ENCODE data around the gene FBXO34. TPM values are rescaled to one million over a fixed set of nuclear protein-coding genes. Genes with fewer than 3 reads are reported as not detected.

FBXO34 gene
- total RNA-seq, 2 donors from 2014 or later = 16.3 to 30.1 TPM

GRCh38 chr14:55281316-55281839, 10.2 kb downstream of the FBXO34 start:
- no peaks in the 10 kb centered on the region for H3K9me3 Mint-ChIP-seq
- H3K27me3 Mint-ChIP-seq = no peaks in the 10 kb centered on the region
- H3K4me1 Mint-ChIP-seq = peaks cover 25% of the 10 kb centered on the region
- no peak overlapping the region for H3K4me3 Mint-ChIP-seq
- no peak overlapping the region for H3K27ac Mint-ChIP-seq
- ATAC-seq (replicated peaks) = no peak
- peaks cover 14% of the 10 kb centered on the region for H3K36me3 Mint-ChIP-seq (ENCODE audit: low read depth)

DNA sequence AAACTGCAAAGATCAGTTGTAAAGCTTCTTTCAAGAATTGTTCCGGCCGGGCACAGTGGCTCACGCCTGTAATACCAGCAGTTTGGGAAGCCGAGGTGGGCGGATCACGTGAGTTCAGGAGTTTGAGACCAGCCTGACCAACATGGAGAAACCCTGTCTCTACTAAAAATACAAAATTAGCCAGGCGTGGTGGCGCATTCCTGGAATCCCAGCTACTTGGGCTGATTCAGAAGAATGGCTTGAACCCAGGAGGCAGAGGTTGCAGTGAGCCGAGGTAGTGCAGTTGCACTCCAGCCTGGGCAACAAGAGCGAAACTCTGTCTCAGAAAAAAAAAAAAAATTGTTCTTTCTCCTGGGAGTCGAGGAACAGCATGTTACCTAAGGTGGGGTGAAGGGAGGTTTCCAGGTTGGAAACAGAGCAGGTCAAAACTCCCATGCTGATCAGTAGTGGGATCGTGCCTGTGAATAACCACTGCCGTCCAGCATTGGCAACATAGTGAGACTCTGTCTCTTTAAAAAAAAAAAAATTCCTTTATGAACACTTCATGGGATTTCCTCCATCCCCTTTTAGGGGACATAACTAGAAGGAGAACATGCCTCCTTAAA, 13.9 kb downstream of the FBXO34 start:
- Mint-ChIP-seq H3K27ac (no peak overlapping the region), H3K9me3 (no peaks in the 10 kb centered on the region), H3K4me1 (peaks cover 4% of the 10 kb centered on the region), H3K36me3 (ENCODE audit: low read depth) (peaks cover 14% of the 10 kb centered on the region), H3K4me3 (no peak overlapping the region), H3K27me3 (no peaks in the 10 kb centered on the region)
- no peak for ATAC-seq (replicated peaks)

DNA sequence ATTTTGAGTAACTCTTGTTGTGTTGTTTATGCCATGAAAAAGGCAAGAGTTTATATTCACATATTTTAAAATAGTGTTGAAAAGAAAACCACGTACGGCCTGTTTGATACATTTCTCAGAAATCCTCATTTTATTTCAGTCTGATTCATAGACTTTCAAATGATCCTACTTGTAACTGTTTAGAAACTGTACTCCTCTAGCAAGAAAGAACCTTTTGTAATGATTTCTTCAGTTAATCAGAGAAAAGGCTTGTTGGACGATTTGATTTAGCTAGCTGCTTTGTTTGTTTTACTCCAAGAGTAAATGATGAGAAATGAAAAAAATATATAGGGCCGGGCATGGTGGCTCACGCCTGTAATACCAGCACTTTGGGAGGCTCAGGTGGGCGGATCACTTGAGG, 17.2 kb downstream of the FBXO34 start:
- peak; percentile 68 for ATAC-seq (replicated peaks)
- Mint-ChIP-seq H3K4me1 (no peaks in the 10 kb centered on the region), H3K27ac (peak overlapping the region; percentile 24), H3K27me3 (no peaks in the 10 kb centered on the region), H3K9me3 (no peaks in the 10 kb centered on the region), H3K4me3 (peak overlapping the region; percentile 40), H3K36me3 (ENCODE audit: low read depth) (peaks cover 8% of the 10 kb centered on the region)

DNA sequence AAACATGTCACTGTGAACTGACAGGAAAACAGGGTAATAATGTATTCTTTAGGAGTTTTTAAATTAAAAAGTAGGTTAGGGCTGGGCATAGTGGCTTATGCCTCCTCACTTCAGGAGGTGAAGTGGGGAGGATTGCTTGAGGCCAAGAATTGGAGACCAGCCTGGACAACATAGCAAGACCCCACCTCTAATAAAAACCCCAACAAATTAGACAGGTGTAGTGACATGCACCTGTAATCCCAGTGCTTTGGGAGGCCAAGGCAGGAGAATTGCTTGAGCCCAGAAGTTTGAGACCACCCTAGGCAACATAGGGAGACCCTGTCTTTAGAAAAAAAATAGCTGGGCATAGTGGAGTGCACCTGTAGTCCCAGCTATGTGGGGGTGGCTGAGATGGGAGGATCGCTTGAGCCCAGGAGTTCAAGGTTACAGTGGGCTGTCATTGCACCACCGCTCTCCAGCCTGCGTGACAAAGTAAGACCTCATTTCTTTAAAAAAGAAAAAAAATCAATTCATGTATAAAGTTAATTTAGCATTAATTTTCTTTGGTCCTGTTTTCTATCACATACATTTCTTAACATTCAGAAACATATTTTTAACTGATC, 20.4 kb downstream of the FBXO34 start:
- no peaks in the 10 kb centered on the region for H3K27me3 Mint-ChIP-seq
- no peaks in the 10 kb centered on the region for H3K9me3 Mint-ChIP-seq
- no peaks in the 10 kb centered on the region for H3K36me3 Mint-ChIP-seq (ENCODE audit: low read depth)
- no peak overlapping the region for H3K27ac Mint-ChIP-seq
- H3K4me1 Mint-ChIP-seq = no peaks in the 10 kb centered on the region
- H3K4me3 Mint-ChIP-seq = no peak overlapping the region
- ATAC-seq (replicated peaks) = no peak

DNA sequence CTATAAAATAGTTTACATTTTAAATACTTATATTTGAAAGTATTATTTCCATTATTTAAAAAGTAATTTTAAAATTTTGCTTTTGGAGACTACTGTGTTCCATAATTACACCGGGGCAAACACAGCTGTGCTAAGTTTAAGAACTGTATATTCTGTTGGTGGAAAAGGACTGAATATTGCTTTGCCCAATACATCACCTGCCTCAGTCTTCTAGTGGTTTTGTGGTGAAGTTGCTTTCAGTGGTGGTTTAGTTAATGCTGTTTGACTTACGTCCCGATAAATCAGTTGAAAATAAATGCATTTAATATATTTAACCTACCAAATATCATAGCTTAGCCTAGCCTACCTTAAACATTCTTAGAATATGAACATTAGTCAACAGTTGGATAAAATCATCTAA, 23.4 kb downstream of the FBXO34 start:
- no peak overlapping the region for H3K27ac Mint-ChIP-seq
- H3K36me3 Mint-ChIP-seq (ENCODE audit: low read depth) = peaks cover 18% of the 10 kb centered on the region
- H3K4me3 Mint-ChIP-seq = no peak overlapping the region
- no peaks in the 10 kb centered on the region for H3K9me3 Mint-ChIP-seq
- H3K4me1 Mint-ChIP-seq = peaks cover 14% of the 10 kb centered on the region
- no peaks in the 10 kb centered on the region for H3K27me3 Mint-ChIP-seq
- ATAC-seq (replicated peaks) = no peak

GRCh38 chr14:55297611-55298499, 26.6 kb downstream of the FBXO34 start:
- Mint-ChIP-seq H3K36me3 (ENCODE audit: low read depth) (peaks cover 25% of the 10 kb centered on the region), H3K27me3 (no peaks in the 10 kb centered on the region), H3K4me1 (peaks cover 24% of the 10 kb centered on the region), H3K27ac (peak overlapping the region; percentile 28), H3K4me3 (peak overlapping the region; percentile 58), H3K9me3 (no peaks in the 10 kb centered on the region)
- ATAC-seq (replicated peaks) = peak; percentile 75

DNA sequence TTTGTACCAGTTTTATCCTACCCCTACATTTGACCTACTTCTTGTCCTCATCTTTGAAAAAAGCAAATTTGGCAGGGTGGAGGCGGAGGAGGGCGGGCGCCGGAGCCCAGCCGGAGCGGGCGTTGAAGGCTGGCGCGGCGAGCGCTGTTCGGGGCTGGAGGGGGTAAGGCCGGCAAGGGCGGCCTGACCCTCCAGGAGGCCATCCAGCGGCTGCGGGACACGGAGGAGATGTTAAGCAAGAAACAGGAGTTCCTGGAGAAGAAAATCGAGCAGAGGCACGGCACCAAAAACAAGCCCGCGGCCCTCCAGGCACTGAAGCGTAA, 27.2 kb downstream of the FBXO34 start:
- H3K27ac Mint-ChIP-seq = peak overlapping the region; percentile 28

GRCh38 chr14:55301437-55302121, 30.4 kb downstream of the FBXO34 start:
- Mint-ChIP-seq H3K9me3 (no peaks in the 10 kb centered on the region), H3K4me3 (peak overlapping the region; percentile 4), H3K4me1 (peaks cover 36% of the 10 kb centered on the region), H3K27ac (no peak overlapping the region), H3K36me3 (ENCODE audit: low read depth) (peaks cover 25% of the 10 kb centered on the region), H3K27me3 (no peaks in the 10 kb centered on the region)
- ATAC-seq (replicated peaks) = peak; percentile 94

More for the DNA sequence above, 27.2 kb downstream of the FBXO34 start:
- peaks cover 25% of the 10 kb centered on the region for H3K4me1 Mint-ChIP-seq
- peak overlapping the region; percentile 58 for H3K4me3 Mint-ChIP-seq
- no peaks in the 10 kb centered on the region for H3K9me3 Mint-ChIP-seq
- no peak for ATAC-seq (replicated peaks)
- peaks cover 25% of the 10 kb centered on the region for H3K36me3 Mint-ChIP-seq (ENCODE audit: low read depth)
- no peaks in the 10 kb centered on the region for H3K27me3 Mint-ChIP-seq

DNA sequence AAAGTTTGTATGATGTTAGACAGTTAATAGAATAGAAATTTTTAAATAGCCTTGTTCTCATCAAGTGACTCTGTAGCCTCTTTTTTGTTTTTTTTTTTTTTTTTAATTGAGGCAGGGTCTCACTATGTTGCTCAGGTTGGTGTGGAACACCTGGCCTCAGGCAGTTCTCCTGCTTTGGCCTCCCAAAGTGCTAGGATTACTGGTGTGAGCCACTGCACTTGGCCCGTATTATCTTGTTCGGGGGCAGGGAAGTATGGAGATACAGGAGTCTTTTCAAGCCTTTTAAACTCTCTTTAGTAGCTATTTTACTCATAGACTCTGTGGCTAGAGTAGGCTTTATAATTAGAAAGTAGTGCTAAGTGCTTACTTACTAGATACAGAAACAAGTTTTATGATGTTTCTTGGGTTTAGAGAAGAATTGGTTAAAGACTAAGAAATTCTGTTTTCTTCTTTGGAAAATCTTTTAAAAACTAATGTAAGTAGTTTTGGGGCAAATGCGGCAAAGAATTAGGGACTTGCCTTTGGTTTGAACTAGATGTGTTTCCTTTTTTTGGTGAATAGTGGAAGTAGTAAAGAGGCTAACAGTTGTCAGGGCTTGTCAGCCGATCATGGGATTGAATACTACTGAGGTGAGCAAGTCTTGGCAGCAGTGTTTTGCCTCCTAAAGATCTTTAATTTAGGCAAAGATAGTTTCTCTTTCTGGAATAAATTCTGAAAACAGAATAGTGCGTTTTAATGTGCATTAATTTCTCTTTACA, 31.3 kb downstream of the FBXO34 start:
- Mint-ChIP-seq H3K27ac (peak overlapping the region; percentile 67), H3K36me3 (ENCODE audit: low read depth) (peaks cover 23% of the 10 kb centered on the region), H3K4me3 (no peak overlapping the region), H3K27me3 (no peaks in the 10 kb centered on the region), H3K9me3 (no peaks in the 10 kb centered on the region), H3K4me1 (peaks cover 36% of the 10 kb centered on the region)
- ATAC-seq (replicated peaks) = no peak

DNA sequence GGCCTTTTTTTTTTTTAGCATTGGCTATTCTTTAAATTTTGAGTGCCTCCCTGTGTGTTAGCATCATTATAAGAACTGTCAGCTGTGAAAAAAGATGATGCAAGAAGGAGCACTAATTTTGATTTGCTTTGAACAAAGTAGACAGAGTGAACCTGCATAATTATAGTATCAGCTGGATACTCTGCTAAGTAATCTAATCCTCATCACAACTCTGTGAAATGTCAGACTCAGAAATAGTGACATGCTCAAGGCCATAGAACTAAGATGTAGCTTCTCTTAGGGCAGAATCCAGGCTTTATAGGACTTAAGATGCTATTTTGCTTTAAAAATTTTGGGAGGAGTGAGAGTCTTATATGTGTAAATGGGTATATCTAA, 31.9 kb downstream of the FBXO34 start:
- Mint-ChIP-seq H3K4me3 (no peak overlapping the region), H3K27me3 (no peaks in the 10 kb centered on the region), H3K9me3 (no peaks in the 10 kb centered on the region), H3K27ac (no peak overlapping the region), H3K4me1 (peaks cover 31% of the 10 kb centered on the region), H3K36me3 (ENCODE audit: low read depth) (peaks cover 17% of the 10 kb centered on the region)
- no peak for ATAC-seq (replicated peaks)

DNA sequence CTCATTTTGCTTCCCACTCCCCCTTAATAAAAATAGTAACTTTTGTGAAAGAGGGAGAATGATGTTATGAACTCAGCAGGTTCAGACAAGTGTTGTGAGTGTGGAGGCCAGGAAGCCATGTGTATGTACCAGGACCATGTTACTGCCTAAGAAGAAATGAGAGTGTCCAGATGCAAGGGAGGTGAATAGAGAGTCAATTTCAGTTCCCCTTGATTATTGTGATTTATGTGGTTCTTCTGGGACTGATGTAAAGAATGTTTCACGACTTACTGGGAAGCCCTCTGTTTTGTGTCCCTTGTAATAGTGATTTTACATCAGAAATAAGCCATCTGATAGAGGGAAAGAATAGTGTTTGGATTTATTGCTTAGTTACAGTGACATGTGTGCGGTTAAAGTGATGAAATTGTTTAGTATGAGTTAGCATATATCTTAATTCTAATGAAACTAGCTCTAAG, 32.5 kb downstream of the FBXO34 start:
- H3K9me3 Mint-ChIP-seq = no peaks in the 10 kb centered on the region
- H3K36me3 Mint-ChIP-seq (ENCODE audit: low read depth) = peaks cover 11% of the 10 kb centered on the region
- H3K27ac Mint-ChIP-seq = peak overlapping the region; percentile 22
- H3K4me1 Mint-ChIP-seq = peaks cover 26% of the 10 kb centered on the region
- no peak for ATAC-seq (replicated peaks)
- no peak overlapping the region for H3K4me3 Mint-ChIP-seq
- no peaks in the 10 kb centered on the region for H3K27me3 Mint-ChIP-seq

GRCh38 chr14:55306938-55307589, 35.8 kb downstream of the FBXO34 start:
- no peaks in the 10 kb centered on the region for H3K27me3 Mint-ChIP-seq
- H3K27ac Mint-ChIP-seq = no peak overlapping the region
- peaks cover 11% of the 10 kb centered on the region for H3K36me3 Mint-ChIP-seq (ENCODE audit: low read depth)
- no peak for ATAC-seq (replicated peaks)
- H3K9me3 Mint-ChIP-seq = no peaks in the 10 kb centered on the region
- H3K4me1 Mint-ChIP-seq = peaks cover 15% of the 10 kb centered on the region
- no peak overlapping the region for H3K4me3 Mint-ChIP-seq

GRCh38 chr14:55309154-55309553, 37.9 kb downstream of the FBXO34 start:
- ATAC-seq (replicated peaks) = no peak
- Mint-ChIP-seq H3K4me3 (no peak overlapping the region), H3K27me3 (no peaks in the 10 kb centered on the region), H3K4me1 (peaks cover 15% of the 10 kb centered on the region), H3K9me3 (peaks cover 6% of the 10 kb centered on the region), H3K36me3 (ENCODE audit: low read depth) (peaks cover 20% of the 10 kb centered on the region), H3K27ac (no peak overlapping the region)
